CD4-positive, alpha-beta T cell treated with Interleukin-1 beta for 1 hour (primary cell): ENCODE data around the gene RAB8B.

ENCODE experiments used
- DNase-seq, 2 donors: peaks; one replicate each; pipeline ENCODE4 v3.0.0-alpha.2; 2020 to 2022

Gene RAB8B

GRCh38 chr15:63277038-63277892, 87.9 kb downstream of the RAB8B start, which contains the start of gene APH1B:
Gene APH1B (plus strand): TSS chr15:63277605. CDS start chr15:63277624, 19 bp downstream.
- peak; percentile 85 to 86 for DNase-seq

- no peak for DNase-seq
Measured at GRCh38 chr15:63277893-63278456, 88.6 kb downstream of the RAB8B start.

GRCh38 chr15:63283126-63283525, 93.7 kb downstream of the RAB8B start:
- peak in 1 of 2 donors; percentile 57 for DNase-seq

- no peak for DNase-seq
Measured at GRCh38 chr15:63284335-63284734, 94.9 kb downstream of the RAB8B start.

- DNase-seq, result no peak
Measured at GRCh38 chr15:63287109-63287508, 97.7 kb downstream of the RAB8B start.

GRCh38 chr15:63288342-63288741, 98.9 kb downstream of the RAB8B start:
- no peak for DNase-seq

GRCh38 chr15:63288778-63289378, 99.5 kb downstream of the RAB8B start:
- DNase-seq, result peak in 1 of 2 donors; percentile 64

GRCh38 chr15:63291507-63291906, 102.1 kb downstream of the RAB8B start:
- DNase-seq, result no peak

- DNase-seq, result no peak
Measured at GRCh38 chr15:63292241-63292640, 102.8 kb downstream of the RAB8B start.

- no peak for DNase-seq
Measured at GRCh38 chr15:63292771-63293170, 103.4 kb downstream of the RAB8B start.

GRCh38 chr15:63294359-63294758, 105.0 kb downstream of the RAB8B start:
- no peak for DNase-seq

GRCh38 chr15:63295341-63295740, 105.9 kb downstream of the RAB8B start:
- no peak for DNase-seq

GRCh38 chr15:63296195-63296594, 106.8 kb downstream of the RAB8B start:
- DNase-seq, result no peak

GRCh38 chr15:63299943-63300575, 110.7 kb downstream of the RAB8B start:
- no peak for DNase-seq

- no peak for DNase-seq
Measured at GRCh38 chr15:63301088-63301487, 111.7 kb downstream of the RAB8B start.

GRCh38 chr15:63305260-63305659, 115.9 kb downstream of the RAB8B start:
- DNase-seq, result no peak

GRCh38 chr15:63306492-63307073, 117.2 kb downstream of the RAB8B start:
- DNase-seq, result no peak

- no peak for DNase-seq
Measured at GRCh38 chr15:63308491-63308890, 119.1 kb downstream of the RAB8B start.

GRCh38 chr15:63308947-63309346, 119.5 kb downstream of the RAB8B start:
- no peak for DNase-seq

- DNase-seq, result no peak
Measured at GRCh38 chr15:63310646-63311045, 121.2 kb downstream of the RAB8B start.

- DNase-seq, result no peak
Measured at GRCh38 chr15:63312286-63312685, 122.9 kb downstream of the RAB8B start.

GRCh38 chr15:63313825-63314224, 124.4 kb downstream of the RAB8B start:
- DNase-seq, result no peak

GRCh38 chr15:63314409-63314808, 125.0 kb downstream of the RAB8B start:
- no peak for DNase-seq
